HL-60 (cell line): ENCODE results near the gene BRF1.
A peak's percentile ranks its signal among the peaks of the same experiment; 100 is the strongest.

Experiments
- DNase-seq, 2 experiments: peaks; one replicate each; pipeline ENCODE4 v3.0.0-alpha.2; 2010 to 2020; ENCODE audit warnings: low read depth in 1 of 2, low spot score in 1 of 2
- H3K27ac ChIP-seq: fragments of 250-450 bp; sonication (Bioruptor Pico); replicated peaks from 2 replicates; pipeline ENCODE4 v1.5.1; 2020; ENCODE audit warnings: mild to moderate bottlenecking, moderate library complexity
- H3K27me3 ChIP-seq: fragments of 250-450 bp; sonication (Bioruptor Pico); 2 replicates; pipeline ENCODE4 v1.5.1; 2021; ENCODE audit warnings: mild to moderate bottlenecking, moderate library complexity; ENCODE audit not compliant: insufficient read depth, poor library complexity, severe bottlenecking
- H3K4me3 ChIP-seq: replicated peaks from 2 replicates; pipeline ENCODE4 v1.5.1; 2011; ENCODE audit warnings: mild to moderate bottlenecking, control low read depth, low read length; ENCODE audit not compliant: insufficient read depth
- GABPA ChIP-seq: IDR thresholded peaks from 2 replicates; pipeline ENCODE4 v1.6.1; 2012; ENCODE audit warnings: low read depth
- POLR2AphosphoS5 ChIP-seq: IDR thresholded peaks from 2 replicates; pipeline ENCODE4 v1.6.1; 2012; ENCODE audit warnings: low read depth
- SPI1 ChIP-seq: IDR thresholded peaks from 2 replicates; pipeline ENCODE4 v1.6.1; 2012; ENCODE audit warnings: low read depth, mild to moderate bottlenecking, borderline replicate concordance
- TF ChIP-seq, protein P1 (sequence below): IDR thresholded peaks from one replicate; pipeline ENCODE4 v1.5.1; 2011; ENCODE audit warnings: low read length, control low read depth, inconsistent platforms; ENCODE audit not compliant: insufficient read depth
- TF ChIP-seq, protein P2 (sequence below): IDR thresholded peaks from 2 replicates; pipeline ENCODE4 v1.6.1; 2012; ENCODE audit warnings: low read depth; ENCODE audit not compliant: insufficient replicate concordance

The BRF1 gene

GRCh38 chr14:105169776-105170655 lies 130.8 kb downstream of the BRF1 start:
- TF ChIP-seq SPI1 (no peak), GABPA (no peak), POLR2AphosphoS5 (no peak)
- TF ChIP-seq, protein P1, sequence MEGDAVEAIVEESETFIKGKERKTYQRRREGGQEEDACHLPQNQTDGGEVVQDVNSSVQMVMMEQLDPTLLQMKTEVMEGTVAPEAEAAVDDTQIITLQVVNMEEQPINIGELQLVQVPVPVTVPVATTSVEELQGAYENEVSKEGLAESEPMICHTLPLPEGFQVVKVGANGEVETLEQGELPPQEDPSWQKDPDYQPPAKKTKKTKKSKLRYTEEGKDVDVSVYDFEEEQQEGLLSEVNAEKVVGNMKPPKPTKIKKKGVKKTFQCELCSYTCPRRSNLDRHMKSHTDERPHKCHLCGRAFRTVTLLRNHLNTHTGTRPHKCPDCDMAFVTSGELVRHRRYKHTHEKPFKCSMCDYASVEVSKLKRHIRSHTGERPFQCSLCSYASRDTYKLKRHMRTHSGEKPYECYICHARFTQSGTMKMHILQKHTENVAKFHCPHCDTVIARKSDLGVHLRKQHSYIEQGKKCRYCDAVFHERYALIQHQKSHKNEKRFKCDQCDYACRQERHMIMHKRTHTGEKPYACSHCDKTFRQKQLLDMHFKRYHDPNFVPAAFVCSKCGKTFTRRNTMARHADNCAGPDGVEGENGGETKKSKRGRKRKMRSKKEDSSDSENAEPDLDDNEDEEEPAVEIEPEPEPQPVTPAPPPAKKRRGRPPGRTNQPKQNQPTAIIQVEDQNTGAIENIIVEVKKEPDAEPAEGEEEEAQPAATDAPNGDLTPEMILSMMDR = no peak
- TF ChIP-seq, protein P2, sequence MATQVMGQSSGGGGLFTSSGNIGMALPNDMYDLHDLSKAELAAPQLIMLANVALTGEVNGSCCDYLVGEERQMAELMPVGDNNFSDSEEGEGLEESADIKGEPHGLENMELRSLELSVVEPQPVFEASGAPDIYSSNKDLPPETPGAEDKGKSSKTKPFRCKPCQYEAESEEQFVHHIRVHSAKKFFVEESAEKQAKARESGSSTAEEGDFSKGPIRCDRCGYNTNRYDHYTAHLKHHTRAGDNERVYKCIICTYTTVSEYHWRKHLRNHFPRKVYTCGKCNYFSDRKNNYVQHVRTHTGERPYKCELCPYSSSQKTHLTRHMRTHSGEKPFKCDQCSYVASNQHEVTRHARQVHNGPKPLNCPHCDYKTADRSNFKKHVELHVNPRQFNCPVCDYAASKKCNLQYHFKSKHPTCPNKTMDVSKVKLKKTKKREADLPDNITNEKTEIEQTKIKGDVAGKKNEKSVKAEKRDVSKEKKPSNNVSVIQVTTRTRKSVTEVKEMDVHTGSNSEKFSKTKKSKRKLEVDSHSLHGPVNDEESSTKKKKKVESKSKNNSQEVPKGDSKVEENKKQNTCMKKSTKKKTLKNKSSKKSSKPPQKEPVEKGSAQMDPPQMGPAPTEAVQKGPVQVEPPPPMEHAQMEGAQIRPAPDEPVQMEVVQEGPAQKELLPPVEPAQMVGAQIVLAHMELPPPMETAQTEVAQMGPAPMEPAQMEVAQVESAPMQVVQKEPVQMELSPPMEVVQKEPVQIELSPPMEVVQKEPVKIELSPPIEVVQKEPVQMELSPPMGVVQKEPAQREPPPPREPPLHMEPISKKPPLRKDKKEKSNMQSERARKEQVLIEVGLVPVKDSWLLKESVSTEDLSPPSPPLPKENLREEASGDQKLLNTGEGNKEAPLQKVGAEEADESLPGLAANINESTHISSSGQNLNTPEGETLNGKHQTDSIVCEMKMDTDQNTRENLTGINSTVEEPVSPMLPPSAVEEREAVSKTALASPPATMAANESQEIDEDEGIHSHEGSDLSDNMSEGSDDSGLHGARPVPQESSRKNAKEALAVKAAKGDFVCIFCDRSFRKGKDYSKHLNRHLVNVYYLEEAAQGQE = no peak
- Histone ChIP-seq H3K27me3 (peaks cover 28% of the 10 kb centered on the region), H3K27ac (no peak overlapping the region), H3K4me3 (no peak overlapping the region)
- DNase-seq = no peak

GRCh38 chr14:105168979-105169507 lies 131.8 kb downstream of the BRF1 start:
- Histone ChIP-seq H3K4me3 (no peak overlapping the region), H3K27ac (no peak overlapping the region), H3K27me3 (peaks cover 28% of the 10 kb centered on the region)
- no peak for DNase-seq
- TF ChIP-seq GABPA (no peak), SPI1 (no peak), POLR2AphosphoS5 (no peak)
- TF ChIP-seq, protein P2 = no peak
- TF ChIP-seq, protein P1 = no peak

DNA sequence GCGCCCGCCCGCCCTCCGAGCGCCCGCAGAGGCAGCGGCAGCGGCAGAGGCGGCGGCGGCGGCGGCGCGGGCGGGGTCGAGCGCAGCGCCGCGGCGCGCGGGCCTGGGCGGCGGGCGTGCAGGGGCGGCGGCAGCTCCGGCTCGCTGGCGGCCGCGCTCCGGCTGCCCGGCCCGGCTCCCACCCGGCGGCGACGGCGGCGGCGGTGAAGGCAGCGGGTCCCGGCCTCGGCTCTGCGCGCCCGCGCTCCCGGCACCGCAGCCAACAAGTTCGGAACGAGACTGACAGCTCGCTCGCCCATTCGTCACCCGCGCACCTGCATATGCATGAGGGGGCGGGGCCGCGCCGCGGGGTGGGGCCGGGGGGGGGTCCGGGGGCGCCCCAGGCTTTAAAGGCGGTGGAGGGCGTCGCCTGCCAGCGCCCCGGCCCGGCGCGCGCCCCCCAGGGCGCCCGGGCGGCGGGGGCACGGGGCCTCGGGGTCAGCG lies 132.3 kb downstream of the BRF1 start, which contains the start of gene JAG2:
Gene JAG2, minus strand, starts transcription at position 281 of the 483 bp plus-strand sequence. CDS start 356 bp downstream, outside the sequence.
- peak within 1 kb of the TSS; percentile 25 for H3K4me3 ChIP-seq
- DNase-seq = no peak
- TF ChIP-seq SPI1 = no peak
- TF ChIP-seq, protein P1 = no peak
- no peak for TF ChIP-seq POLR2AphosphoS5
- TF ChIP-seq, protein P2 = no peak
- no peak for TF ChIP-seq GABPA
- H3K27me3 ChIP-seq = peaks cover 28% of the 10 kb centered on the region
- H3K27ac ChIP-seq = no peak within 1 kb of the TSS
